GM19035 (cell line): ENCODE results near the gene CYSTM1.

Experiments used
- ATAC-seq: cut with Tn5 transposase; IDR thresholded peaks from one replicate; pipeline ENCODE4 v1.9.1; 2021; ENCODE audit not compliant: unreplicated experiment

CYSTM1 gene

GRCh38 chr5:140205216-140205615 lies 30.2 kb downstream of the CYSTM1 start:
- ATAC-seq, result no peak

GRCh38 chr5:140205952-140206351 lies 31.0 kb downstream of the CYSTM1 start:
- no peak for ATAC-seq

GRCh38 chr5:140207250-140207964 lies 32.4 kb downstream of the CYSTM1 start:
- no peak for ATAC-seq

- no peak for ATAC-seq
Observed at GRCh38 chr5:140208065-140208464, 33.1 kb downstream of the CYSTM1 start.

- no peak for ATAC-seq
Observed at GRCh38 chr5:140213370-140213983, 38.5 kb downstream of the CYSTM1 start.

GRCh38 chr5:140214831-140215230 lies 39.8 kb downstream of the CYSTM1 start:
- ATAC-seq, result no peak

GRCh38 chr5:140215276-140215675 lies 40.3 kb downstream of the CYSTM1 start:
- no peak for ATAC-seq

- ATAC-seq, result no peak
Observed at GRCh38 chr5:140216478-140217074, 41.6 kb downstream of the CYSTM1 start.

GRCh38 chr5:140217299-140218026 lies 42.5 kb downstream of the CYSTM1 start:
- ATAC-seq, result no peak

- ATAC-seq, result no peak
Observed at GRCh38 chr5:140219068-140219991, 44.3 kb downstream of the CYSTM1 start.

GRCh38 chr5:140220032-140220697 lies 45.2 kb downstream of the CYSTM1 start:
- ATAC-seq, result no peak

GRCh38 chr5:140220698-140221064 lies 45.7 kb downstream of the CYSTM1 start:
- no peak for ATAC-seq

- no peak for ATAC-seq
Observed at GRCh38 chr5:140221697-140222223, 46.8 kb downstream of the CYSTM1 start.

- ATAC-seq, result no peak
Observed at GRCh38 chr5:140222416-140222815, 47.4 kb downstream of the CYSTM1 start.

GRCh38 chr5:140223567-140223966 lies 48.6 kb downstream of the CYSTM1 start:
- ATAC-seq, result no peak

GRCh38 chr5:140224658-140225057 lies 49.7 kb downstream of the CYSTM1 start:
- no peak for ATAC-seq

- no peak for ATAC-seq
Observed at GRCh38 chr5:140225396-140225795, 50.4 kb downstream of the CYSTM1 start.

GRCh38 chr5:140227046-140227445 lies 52.1 kb downstream of the CYSTM1 start:
- no peak for ATAC-seq

- no peak for ATAC-seq
Observed at GRCh38 chr5:140228364-140228837, 53.4 kb downstream of the CYSTM1 start.

GRCh38 chr5:140230373-140230772 lies 55.4 kb downstream of the CYSTM1 start:
- ATAC-seq, result no peak
